SK-N-SH treated with all-trans-retinoic acid at 6 μM for 48 hours (cell line): ENCODE measurements around the gene BCL2A1.

Experiments used
- CSRNP3 ChIP-seq: fragments of 250-450 bp; sonication (Bioruptor Pico); IDR thresholded peaks from 2 replicates; pipeline ENCODE4 v1.5.1; 2021; ENCODE audit warnings: mild to moderate bottlenecking, moderate library complexity
- GLIS3 ChIP-seq: fragments of 250-450 bp; sonication (Bioruptor Pico); IDR thresholded peaks from 2 replicates; pipeline ENCODE4 v1.5.0; 2020; ENCODE audit warnings: mild to moderate bottlenecking, moderate library complexity
- ISL1 ChIP-seq: fragments of 250-450 bp; sonication (Bioruptor Pico); IDR thresholded peaks from 2 replicates; pipeline ENCODE4 v2.1.2; 2022; ENCODE audit warnings: mild to moderate bottlenecking, moderate library complexity
- SNAI2 ChIP-seq: fragments of 250-450 bp; sonication (Bioruptor Pico); IDR thresholded peaks from 2 replicates; pipeline ENCODE4 v1.5.0; 2020; ENCODE audit warnings: mild to moderate bottlenecking, moderate library complexity
- ZFP30 ChIP-seq: fragments of 450-650 bp; formaldehyde crosslinking; IDR thresholded peaks from 2 replicates; pipeline ENCODE4 v1.5.0; 2022; ENCODE audit warnings: mild to moderate bottlenecking, moderate library complexity
- ZNF8 ChIP-seq: fragments of 450-650 bp; formaldehyde crosslinking; IDR thresholded peaks from 2 replicates; pipeline ENCODE4 v1.5.0; 2020; ENCODE audit warnings: mild to moderate bottlenecking, moderate library complexity
- TF ChIP-seq, protein P1 (sequence below): fragments of 250-450 bp; sonication (Bioruptor Pico); IDR thresholded peaks from 2 replicates; pipeline ENCODE4 v1.5.0; 2020; ENCODE audit warnings: mild to moderate bottlenecking, moderate library complexity
- TF ChIP-seq, protein P2 (sequence below): fragments of 250-450 bp; sonication (Bioruptor Pico); IDR thresholded peaks from 2 replicates; pipeline ENCODE4 v1.8.0; 2021; ENCODE audit warnings: low read depth, mild to moderate bottlenecking, moderate library complexity, borderline replicate concordance
- TF ChIP-seq, protein P3 (sequence below): fragments of 250-450 bp; sonication (Bioruptor Pico); IDR thresholded peaks from 2 replicates; pipeline ENCODE4 v1.8.0; 2020; ENCODE audit warnings: mild to moderate bottlenecking, moderate library complexity, borderline replicate concordance

DNA sequence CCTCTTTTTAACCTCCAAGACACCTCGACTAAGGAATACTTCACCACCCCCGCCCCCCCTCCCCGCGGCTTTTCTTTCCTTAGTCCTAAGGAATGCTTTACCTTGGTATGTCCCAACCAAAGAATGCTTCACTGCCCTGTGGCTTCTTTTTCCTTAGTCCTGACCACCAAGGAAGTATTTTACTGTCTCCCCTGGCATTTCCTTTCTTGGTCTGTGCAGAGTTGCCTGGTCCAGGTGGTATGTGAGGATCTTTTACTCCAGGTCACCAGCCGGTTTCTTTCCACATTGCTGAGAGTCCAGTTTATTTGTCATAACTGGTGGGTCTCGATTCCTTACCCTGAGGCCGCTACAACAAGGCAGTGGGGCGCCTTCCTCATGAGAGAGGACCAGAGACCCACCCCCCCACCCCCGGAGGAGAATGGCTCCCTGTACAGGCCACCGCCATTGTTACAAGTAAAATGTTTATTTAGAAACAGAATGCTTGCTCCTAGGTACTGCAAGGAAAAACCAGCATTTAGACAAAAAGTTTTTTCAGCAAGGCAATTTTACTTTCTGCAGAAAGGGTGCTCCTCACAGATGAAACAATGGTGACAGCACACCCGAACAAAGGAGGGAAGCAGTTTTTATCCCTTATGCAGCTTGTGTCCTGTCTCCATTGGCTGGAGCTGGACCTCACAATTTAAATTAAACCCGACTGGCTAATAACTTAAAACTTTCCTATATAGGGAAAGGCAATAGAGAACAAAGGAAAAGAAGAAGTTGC, 51.1 kb downstream of the BCL2A1 start:
- TF ChIP-seq ISL1 (CRISPR knock-in tag) (no peak), ZNF8 (CRISPR knock-in tag) (no peak), GLIS3 (CRISPR knock-in tag) (no peak), ZFP30 (no peak), SNAI2 (CRISPR knock-in tag) (no peak), CSRNP3 (CRISPR knock-in tag) (no peak)
- TF ChIP-seq, protein P1, sequence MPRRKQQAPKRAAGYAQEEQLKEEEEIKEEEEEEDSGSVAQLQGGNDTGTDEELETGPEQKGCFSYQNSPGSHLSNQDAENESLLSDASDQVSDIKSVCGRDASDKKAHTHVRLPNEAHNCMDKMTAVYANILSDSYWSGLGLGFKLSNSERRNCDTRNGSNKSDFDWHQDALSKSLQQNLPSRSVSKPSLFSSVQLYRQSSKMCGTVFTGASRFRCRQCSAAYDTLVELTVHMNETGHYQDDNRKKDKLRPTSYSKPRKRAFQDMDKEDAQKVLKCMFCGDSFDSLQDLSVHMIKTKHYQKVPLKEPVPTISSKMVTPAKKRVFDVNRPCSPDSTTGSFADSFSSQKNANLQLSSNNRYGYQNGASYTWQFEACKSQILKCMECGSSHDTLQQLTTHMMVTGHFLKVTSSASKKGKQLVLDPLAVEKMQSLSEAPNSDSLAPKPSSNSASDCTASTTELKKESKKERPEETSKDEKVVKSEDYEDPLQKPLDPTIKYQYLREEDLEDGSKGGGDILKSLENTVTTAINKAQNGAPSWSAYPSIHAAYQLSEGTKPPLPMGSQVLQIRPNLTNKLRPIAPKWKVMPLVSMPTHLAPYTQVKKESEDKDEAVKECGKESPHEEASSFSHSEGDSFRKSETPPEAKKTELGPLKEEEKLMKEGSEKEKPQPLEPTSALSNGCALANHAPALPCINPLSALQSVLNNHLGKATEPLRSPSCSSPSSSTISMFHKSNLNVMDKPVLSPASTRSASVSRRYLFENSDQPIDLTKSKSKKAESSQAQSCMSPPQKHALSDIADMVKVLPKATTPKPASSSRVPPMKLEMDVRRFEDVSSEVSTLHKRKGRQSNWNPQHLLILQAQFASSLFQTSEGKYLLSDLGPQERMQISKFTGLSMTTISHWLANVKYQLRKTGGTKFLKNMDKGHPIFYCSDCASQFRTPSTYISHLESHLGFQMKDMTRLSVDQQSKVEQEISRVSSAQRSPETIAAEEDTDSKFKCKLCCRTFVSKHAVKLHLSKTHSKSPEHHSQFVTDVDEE (CRISPR knock-in tag): no peak
- TF ChIP-seq, protein P2, sequence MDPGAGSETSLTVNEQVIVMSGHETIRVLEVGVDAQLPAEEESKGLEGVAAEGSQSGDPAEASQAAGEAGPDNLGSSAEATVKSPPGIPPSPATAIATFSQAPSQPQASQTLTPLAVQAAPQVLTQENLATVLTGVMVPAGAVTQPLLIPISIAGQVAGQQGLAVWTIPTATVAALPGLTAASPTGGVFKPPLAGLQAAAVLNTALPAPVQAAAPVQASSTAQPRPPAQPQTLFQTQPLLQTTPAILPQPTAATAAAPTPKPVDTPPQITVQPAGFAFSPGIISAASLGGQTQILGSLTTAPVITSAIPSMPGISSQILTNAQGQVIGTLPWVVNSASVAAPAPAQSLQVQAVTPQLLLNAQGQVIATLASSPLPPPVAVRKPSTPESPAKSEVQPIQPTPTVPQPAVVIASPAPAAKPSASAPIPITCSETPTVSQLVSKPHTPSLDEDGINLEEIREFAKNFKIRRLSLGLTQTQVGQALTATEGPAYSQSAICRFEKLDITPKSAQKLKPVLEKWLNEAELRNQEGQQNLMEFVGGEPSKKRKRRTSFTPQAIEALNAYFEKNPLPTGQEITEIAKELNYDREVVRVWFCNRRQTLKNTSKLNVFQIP (CRISPR knock-in tag): no peak
- TF ChIP-seq, protein P3, sequence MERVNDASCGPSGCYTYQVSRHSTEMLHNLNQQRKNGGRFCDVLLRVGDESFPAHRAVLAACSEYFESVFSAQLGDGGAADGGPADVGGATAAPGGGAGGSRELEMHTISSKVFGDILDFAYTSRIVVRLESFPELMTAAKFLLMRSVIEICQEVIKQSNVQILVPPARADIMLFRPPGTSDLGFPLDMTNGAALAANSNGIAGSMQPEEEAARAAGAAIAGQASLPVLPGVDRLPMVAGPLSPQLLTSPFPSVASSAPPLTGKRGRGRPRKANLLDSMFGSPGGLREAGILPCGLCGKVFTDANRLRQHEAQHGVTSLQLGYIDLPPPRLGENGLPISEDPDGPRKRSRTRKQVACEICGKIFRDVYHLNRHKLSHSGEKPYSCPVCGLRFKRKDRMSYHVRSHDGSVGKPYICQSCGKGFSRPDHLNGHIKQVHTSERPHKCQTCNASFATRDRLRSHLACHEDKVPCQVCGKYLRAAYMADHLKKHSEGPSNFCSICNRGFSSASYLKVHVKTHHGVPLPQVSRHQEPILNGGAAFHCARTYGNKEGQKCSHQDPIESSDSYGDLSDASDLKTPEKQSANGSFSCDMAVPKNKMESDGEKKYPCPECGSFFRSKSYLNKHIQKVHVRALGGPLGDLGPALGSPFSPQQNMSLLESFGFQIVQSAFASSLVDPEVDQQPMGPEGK: no peak
